ENCODE results near the gene ELAVL1. TPM values are rescaled to one million over a fixed set of nuclear protein-coding genes. Genes with fewer than 3 reads are reported as not detected.

The ELAVL1 gene
- total RNA-seq, 1 donor from 2014 or later, result 68.9 TPM

DNA sequence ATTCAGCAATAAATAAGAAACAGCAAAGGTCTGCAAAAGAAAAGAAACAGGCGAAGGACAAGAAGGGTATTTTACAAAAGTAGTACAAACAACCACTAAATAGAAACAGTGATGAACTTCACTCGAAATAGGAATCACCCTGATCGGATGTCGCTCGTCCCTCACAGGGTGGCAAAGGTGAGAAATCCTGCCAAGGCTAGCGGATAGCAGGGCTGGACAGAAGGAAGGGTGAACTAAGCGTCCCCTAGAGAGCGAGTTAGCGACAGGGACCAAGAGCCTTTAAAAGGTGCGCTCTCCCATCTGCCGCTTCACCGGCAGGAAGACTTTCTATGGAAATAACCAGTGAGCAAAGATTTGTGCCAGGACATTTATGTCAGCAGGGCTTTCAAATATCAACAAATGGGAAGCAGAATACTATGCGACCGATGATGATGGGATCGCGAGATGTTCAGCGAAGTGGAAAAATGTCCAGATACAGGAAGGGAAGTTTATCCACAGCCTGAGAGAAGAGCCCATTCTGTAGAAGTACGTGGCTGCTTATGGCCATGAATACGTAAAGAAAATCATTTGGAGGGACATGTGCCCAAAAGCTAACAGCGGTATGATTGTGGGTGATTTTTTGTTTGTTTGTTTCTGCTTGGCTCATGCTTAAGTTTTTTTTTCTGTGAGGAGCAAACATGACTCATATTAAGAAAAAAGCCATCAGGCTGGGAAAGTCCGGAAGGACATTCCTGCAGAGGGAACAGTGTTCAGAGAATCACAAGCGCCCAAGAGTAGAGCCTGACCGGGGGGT, 18.9 kb downstream of the ELAVL1 start:
- no peak for DNase-seq (ENCODE audit: low spot score)

DNA sequence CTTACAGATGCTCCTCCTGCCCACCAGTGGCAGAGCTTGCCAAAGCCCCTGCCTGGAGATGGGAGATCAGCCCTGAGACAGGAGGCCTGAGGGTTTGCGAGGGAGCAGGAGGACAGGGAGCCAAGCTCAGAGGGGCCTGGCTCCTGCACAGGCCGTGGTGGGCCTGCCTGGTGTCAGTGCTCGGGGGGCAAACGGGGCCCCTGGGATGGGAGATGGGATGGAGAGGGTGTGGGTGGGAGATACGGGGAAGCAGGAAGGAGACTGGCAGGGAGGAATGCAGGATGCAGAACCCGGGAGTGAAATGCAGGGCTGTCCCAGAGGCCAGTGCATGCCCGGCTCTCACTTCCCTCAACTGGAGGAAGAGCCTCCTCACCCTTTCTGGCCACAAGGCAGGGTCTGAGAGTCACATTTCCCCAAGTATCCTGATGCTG, 19.9 kb downstream of the ELAVL1 start:
- DNase-seq (ENCODE audit: low spot score), result no peak

DNA sequence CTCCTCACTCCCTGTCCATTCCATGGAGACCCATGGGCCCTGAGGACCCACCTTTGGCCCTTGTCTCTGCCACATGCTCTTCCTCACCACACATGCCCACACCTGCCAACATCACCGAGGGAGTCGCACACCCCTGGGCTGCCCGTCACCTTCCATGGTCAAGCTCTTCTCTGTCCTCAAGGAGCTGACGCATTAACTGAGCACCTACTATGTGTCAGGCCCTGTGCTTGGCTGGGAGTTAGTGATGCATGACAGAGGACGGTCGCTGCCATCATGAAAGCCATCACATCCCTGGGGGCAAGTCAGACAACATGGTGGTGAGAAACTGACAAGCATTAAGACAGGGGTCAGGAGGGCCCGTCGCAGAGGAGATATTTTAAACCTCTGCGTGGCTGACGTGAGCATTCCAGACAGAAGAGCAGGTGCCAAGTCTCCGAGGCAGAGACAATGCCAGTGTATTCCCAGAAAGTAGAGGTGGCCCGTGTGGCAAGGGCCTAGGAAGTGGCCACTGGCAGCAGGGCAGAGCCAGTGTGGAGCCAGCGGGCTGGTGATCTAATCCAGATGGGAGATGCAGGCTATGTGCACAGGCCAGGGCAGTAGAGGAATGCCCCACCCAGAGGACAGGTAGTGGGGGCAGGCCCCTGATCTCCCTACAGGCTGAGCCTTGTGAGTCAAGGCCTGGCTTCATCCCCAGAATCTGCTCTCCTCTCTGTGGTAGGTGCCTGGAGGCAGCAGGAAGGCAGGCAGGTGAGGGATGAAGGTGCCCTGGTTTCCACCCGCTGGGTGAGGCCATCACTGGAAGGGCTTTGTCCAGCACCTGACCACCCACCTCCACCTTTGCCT, 21.2 kb downstream of the ELAVL1 start:
- DNase-seq (ENCODE audit: low spot score), result no peak

DNA sequence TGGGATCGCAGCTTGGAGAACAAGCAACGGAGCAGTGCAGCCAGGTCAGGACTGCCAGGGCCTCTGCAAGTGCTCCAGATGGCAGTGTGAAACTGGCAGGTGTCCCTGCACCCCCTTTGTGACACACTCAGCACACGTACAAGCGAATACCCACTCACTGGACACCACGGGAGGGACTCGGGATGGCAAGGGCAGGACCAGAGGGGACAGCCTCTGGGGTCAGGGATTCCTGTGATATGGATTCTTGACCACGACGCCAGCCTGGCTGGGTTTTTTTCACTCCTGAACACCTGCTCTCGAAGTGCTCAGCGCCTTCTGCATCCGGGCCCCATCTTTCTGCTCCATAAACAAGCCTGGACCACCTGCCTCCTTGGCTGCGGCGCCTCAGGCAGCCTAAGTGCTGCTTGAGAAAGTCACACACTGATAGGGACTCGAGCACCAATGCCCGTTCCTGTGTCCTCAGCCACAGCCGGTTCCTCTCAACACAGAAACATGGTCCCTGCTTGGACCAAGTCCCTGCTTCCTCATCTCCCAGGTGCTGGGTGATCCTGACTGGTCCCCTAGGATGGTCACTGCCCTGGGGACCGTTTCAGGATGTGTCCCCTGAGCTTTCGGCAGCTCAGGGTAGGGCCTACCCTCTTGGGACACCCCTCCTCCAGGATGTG, 22.0 kb downstream of the ELAVL1 start:
- DNase-seq (ENCODE audit: low spot score), result no peak

DNA sequence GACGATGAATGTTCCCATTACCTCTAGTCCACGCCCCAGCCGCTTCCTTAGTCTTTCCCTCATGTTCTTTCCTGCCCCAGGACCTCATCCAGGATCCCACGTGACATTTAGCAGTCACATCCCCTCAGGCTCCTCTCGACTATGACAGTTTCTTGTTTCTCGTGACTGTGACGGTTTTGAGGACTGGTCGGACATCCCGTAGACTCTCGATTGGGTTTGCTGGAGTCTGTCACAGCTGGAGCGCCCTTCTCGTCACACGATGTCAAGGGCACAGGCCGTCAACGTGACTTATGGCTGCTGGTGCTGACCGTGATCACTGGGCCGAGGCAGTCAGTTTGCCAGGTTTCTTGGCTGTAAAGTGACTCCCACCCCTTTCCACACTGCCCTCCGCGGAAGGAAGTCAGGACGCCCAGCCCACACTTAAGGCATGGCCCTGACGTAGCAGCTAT, 22.8 kb downstream of the ELAVL1 start:
- no peak for DNase-seq (ENCODE audit: low spot score)

DNA sequence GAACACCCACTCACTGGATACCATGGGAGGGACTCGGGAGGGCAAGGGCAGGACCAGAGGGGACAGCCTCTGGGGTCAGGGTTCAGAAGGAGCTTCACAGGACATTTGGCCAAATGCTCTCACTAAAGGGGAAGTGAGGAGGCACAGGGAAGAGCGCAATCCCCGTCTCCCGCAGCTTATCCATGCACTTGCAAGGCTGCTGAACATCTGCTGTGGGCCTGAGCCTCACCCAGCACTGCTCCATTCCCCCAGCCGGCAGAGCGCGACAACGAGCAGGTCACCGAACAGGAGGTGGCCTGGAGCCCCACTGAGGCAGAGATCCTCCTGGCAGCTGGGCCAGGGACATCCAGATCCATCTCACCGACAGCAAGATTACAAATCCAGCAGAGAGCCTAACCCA, 23.3 kb downstream of the ELAVL1 start:
- no peak for DNase-seq (ENCODE audit: low spot score)

DNA sequence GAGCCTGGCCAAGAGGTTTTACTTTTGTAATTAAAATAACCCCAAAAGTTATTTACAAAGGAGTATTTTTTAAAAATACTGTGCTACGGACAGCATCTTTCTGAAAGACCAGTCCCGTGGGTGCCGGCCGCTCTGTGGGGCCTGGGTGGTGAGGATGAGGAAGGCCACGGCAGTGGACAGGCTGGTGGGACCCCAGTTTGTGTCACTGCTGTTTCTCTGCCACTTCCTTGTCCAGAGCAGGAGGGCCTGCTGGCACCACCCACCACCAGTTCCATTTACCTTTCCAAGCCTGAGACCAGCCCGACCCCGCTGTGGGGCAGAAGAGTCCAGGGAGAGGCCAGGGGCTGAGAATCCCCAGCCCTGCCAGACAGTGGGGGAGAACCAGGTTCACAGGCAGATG, 23.8 kb downstream of the ELAVL1 start:
- no peak for DNase-seq (ENCODE audit: low spot score)

DNA sequence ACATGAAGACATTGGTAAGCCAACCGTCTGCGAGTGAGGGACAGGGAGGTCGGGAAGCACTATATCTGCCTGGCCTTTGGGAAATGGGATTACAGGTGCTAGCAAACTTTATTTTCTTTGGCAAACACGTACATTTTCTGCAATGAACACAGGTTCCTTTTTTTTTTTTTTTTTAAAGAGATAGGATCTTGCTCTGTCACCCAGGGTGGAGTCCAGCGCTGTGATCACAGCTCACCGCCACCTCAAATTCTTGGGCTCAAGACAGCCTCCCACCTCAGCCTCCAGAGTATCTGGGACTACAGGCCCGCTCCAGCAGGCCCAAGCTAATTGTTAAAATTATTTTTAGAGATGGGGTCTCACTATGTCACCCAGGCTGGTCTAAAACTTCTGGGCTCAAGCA, 24.2 kb downstream of the ELAVL1 start:
- no peak for DNase-seq (ENCODE audit: low spot score)

DNA sequence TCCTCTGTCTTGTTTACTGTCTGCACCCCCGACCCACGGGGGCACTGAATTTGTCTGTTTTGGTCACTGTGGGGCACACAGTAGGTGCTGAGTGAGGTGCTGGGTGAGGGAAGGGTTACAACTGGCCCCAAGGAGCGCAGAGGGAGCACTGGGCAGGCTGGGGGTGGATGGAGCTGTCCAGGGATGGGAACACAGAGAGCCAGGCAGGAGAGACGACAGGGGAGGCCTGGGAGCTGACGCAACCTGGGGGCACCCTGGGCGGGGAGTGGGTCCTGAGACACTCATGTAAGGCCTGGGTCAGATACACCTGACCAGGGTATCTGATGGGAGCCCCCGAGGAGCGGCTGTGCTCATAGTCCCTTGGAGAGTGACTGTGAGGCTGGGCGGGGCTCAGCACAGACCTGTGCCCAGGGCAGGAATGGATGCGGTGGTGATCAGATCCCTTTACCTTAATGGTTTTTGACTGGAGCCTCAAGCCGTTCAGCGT, 24.8 kb downstream of the ELAVL1 start:
- DNase-seq (ENCODE audit: low spot score), result no peak

DNA sequence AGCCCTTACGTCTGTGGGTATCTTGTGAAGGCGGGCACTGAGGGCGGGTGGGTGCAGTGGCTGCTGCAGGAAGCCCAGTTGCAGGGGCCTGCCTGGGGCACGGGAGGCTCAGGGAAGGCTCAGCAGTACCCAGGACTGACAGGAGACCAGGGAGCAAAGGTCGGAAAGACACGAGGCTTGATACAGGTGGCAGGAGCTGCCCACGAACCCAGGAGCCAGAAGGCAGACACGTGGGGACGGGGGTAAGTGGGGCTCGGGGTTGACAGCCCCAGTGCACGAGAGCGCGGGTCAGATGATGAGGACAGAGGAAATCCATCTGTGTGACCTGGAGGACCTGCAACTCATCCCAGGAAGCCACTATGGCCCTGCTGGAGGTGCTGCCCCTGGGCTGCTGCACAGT, 25.3 kb downstream of the ELAVL1 start:
- DNase-seq (ENCODE audit: low spot score), result no peak

DNA sequence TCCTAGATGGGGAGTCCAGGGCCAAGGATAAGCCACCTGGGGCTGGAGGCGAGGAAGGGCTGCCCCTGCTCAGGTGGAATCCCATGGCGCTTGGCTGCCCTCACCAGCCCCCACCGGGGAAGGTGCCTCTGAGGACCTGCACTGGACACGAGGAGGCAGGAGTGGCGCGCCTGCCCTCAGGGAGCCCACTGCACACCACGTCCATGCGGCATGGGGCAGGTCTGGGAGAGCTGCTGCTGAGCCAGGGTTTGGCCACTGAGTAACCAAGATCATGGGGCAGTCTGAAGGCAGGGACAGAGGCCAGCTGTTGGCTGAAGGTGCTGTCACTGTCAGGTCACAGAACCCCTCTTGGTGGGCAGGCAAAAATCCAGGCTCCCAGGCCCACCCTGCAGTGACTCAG, 25.9 kb downstream of the ELAVL1 start:
- no peak for DNase-seq (ENCODE audit: low spot score)

DNA sequence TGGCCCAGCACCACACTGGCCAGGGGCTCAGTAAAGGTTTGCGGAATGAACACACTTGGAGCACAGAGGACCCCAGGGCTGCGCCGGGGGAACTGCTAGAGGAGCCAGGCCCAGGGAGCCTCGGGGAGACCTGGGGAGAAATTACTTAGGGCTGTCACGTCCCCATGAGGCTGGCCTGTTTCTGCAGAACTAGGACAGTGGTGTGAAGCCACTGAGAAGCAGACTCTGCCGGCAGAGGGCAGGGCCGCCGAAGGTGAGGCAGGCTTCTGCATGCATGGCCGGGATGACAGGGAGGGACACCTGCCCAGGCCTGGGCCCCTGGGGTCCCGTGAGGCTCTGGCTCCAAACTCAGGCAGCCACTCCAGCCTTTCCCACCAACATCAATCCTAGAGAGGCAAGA, 26.4 kb downstream of the ELAVL1 start:
- no peak for DNase-seq (ENCODE audit: low spot score)

DNA sequence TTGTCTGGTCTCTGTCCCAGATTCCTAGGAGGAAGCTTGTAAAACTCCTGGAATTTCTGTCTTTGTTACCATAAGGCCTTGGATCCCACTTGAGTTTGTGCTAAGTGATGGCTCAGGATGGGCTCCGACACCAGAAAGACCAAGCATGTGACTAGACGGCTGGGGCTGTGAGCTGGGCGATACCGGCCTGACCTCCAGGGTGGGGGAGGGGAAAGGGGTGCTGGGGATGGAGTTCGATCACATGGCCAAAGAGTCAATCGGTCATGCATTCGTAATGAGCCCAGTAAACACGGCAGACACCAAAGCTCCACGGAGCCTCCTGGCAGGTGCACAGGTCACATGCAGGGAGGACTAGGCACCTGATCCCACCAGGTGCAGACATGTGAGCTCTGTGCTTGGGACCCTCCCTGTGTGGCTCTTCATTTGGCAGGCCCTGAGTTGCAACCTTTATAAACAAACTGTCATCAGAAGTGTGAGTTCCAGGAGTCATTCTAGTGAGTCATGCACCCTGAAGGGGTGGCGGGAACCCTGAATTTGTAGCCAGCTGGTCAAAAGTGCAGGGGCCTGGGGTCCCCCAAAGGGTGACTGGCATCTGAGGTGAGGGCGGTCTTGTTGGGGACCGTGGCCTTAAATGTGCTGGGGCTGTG, 27.1 kb downstream of the ELAVL1 start:
- no peak for DNase-seq (ENCODE audit: low spot score)

DNA sequence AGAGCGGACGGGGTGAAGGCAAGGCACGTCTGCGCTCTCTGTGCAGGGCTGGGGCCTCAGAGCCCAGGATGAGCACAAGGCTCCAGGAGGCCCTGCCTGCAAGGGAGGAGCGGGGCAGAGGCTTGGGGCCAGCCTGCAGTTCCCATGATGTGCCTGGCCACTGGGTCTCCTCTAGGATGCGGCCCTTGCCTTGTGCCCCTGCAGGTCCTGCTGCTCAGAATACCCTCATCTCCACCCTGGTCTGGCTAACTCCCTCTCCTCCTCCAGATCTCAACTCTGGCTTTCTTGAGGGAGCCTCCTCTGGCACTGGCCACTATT, 27.8 kb downstream of the ELAVL1 start:
- no peak for DNase-seq (ENCODE audit: low spot score)

DNA sequence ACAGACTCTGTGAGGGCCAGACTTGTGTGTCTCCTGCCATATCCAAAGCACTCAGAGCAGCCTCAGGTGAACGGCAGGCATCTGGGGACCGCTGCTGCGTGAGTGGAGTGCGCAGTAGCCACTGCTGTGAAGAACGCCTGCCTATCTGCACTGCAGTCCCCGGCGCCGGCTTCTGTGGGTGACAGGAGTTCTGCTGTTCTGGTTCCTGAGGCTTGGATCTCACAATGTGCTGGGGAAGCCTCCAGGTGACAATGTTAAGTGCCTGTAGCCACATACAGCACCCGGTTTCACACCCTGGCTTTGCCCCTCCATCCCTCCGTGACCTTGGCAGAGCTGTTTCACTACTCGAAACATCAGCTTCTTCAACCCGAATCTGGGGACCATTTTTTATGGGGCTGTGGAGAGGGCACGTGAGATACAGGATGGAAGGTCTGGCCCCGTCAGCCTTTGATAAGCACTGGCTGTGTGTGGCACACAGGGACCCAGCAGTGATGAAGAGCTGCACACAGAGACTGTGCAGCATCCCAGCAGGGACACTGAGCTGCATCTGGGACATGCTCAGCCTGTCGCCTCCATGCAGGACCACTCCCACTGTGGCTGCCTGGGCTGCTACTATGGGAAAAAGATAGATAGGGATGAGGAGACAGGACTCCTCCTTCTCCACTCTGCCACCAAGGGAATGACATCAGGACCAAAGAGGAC, 28.3 kb downstream of the ELAVL1 start:
- DNase-seq (ENCODE audit: low spot score), result no peak

DNA sequence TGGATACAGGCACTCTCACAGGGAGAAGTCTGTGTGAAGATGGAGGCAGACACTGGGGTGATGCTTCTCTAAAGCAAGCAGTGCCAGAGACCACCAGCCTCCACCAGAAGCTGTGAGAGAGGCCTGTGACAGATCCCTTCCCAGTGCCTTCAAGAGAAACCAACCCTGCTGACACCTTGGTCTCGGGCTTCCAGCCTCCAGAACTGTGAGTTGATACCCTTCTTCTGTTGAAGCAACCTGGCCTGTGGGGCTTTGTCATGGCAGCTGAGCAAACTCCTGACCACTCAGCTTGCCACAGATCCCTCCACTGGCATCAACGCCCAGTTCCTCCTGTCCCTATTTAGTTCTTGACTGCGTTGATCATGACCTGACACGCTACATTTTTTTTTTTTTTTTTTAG, 29.0 kb downstream of the ELAVL1 start:
- DNase-seq (ENCODE audit: low spot score), result no peak

DNA sequence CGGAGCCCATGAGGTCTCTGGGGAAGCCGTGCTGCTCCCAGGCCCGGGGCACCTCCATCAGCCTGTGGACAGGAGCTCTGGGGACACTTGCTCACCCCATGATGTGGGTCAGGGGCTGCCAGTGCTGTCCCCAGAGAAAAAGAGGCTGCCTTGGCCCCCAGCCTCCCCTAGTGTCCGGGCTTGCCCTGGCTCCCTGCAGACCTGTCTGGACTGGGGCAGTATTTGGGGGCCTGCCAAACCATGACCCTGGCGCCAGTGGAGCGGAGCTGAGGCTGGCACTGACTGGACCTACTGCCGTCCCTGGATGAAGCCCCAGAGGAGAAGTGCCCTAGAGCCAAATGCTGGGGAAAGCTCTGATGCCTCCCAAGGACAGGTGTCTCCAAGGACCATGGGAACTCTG, 30.4 kb downstream of the ELAVL1 start:
- no peak for DNase-seq (ENCODE audit: low spot score)

DNA sequence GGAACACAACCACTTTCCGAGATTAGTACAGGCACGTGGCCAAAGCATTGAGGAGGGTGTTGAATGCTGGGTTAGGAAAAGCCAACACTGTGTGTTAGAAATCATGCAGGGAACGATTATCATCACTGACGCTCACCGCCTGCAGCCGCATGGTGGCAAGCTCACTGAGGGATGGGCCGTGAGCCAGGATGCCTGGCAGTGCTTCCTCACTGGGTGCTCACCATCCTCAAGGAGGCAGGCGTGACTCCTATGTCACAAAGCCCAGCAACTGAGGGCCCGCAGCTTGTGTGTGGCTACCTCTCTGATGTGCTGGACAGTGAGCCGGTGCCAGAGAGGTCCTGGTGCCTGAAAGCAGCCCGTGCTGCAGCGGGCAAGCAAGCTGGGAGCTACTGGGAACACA, 31.6 kb downstream of the ELAVL1 start:
- no peak for DNase-seq (ENCODE audit: low spot score)

DNA sequence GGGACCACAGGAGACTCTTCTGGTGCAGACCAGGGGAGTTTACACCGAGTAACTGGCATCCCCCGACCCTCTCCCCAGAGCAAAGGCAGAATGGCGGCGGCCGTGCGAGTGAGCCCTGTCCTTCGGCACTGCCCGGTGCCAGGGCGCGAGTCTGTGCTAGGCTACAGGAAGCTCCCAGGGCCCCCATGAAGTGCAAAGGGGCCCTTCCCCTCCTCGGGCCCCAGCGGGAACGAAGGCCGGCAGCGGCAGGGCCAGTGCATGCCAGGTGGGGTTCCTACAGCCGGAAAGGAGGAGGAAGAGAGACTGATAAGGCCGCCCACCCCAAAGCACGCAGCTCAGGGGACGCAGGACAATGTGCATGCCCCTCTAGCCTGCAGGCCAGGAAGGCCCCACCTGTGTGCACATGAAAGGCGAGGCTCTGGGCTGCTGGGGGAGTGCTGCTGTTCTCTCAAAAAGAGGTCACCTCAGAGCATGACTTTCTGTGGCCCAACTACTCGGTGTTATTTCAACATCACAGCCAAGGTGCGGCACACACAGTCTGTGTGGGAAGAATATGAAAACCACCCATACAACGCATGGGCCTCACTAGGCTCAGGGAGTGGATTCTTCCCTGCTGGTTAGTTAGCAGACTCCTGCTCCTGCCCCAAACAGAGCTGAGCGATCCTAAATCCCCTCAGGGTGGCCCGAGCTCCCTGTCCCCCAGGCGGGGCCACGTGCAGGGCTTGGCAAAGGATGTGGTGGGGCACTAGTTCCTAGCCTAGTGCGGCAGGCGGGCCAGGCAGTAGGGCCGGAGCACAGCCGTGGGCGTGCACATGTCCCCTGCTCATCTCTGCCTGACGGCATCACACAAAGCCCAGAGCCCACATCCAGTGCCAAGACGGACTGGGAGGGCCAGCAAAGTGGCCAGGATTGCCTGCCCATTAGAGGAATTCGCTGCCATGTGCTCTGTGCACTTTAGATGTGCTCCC, 33.6 kb downstream of the ELAVL1 start:
- DNase-seq (ENCODE audit: low spot score), result no peak
